GM21528 (cell line): ENCODE results near the gene RDX.
A peak's percentile ranks its signal among the peaks of the same experiment; 100 is the strongest.

ENCODE experiments used
- ATAC-seq: cut with Tn5 transposase; IDR thresholded peaks from one replicate; pipeline ENCODE4 v1.9.1; 2021; ENCODE audit warnings: mild to moderate bottlenecking, moderate library complexity; ENCODE audit not compliant: unreplicated experiment, low FRiP score

RDX gene

DNA sequence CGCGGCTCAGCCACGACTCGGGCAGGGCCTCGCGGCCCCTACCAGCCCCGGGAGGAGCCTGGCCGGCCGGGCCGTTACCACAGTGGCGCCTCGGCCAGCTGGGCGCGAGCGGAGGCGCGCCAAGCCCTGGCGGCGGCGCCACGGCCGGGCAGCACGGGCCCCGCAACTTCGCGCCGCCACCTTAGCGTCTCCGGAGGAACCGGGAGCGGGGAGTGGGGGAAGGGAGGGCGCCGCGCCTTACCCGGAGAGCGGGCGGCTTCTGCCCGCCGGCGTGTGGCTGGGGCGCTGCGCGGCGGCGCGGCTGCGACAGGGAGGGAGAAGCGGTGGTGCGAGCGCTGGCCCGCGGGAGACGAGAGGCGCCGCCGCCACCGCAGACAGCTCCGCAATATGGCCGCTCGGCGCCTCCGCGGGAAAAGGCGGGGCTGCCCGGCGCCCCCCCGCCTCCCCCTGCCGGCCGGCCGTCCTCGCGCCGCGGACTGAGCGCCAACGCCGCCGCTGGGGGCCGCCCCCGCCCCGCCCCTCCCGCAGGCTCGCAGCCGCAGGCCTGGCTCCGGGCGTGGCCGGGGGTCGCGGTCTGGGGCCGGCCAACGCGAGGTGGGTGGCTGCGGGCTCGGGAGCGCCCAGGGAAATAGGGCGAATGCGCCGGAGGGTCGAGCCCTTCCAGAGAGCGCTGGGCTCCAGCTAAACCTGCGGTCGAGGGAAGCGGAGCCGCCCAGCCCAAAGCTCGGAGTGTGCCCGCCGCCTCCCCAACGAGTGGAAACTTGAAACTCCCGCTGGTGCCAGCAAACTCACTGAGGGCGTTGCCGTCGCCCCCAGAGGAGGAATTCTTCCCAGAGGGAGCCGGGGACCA, at the start of gene RDX:
Gene RDX, minus strand, starts transcription at position 389 of the 850 bp plus-strand sequence. CDS start 16,922 bp downstream, outside the sequence.
- ATAC-seq = peak; percentile 73

DNA sequence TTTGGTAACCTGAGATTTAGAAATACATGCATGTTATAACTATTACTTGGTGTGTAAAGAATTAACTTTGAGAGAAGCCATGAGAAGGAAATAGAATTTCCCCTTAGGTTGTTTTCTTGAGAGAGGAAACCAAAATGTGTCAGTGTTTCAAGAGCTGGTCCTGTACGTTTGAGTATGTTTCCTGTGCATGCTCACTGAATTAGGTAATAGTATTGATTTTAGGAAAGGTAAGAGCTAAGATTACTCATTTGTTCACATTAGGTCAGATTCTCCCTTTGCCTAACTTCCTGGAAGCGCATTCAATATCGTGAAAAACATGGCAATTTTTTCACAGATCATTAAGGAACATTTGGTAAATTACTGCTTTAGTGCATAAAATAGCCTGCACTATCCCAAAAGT, 49.3 kb upstream of the RDX start:
- ATAC-seq = no peak

DNA sequence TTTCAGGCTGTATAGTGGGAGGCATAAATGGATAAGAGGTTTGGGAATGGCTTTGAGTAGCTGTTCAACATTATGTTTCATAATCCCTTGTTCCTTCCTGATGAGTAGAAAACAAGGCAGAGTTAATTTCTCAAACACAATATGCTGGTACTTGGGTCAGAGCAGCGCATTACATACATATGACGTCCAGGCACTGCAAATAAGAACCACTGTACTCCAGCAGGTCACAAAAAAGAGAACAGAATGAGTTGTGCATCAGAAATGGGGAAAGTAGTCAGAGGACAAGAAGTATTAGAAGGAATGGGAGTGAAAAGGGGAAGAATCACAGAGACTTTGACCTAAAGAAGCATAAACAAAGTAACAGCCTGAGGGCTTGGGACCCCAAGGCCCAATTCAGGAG, 44.0 kb upstream of the RDX start:
- no peak for ATAC-seq

DNA sequence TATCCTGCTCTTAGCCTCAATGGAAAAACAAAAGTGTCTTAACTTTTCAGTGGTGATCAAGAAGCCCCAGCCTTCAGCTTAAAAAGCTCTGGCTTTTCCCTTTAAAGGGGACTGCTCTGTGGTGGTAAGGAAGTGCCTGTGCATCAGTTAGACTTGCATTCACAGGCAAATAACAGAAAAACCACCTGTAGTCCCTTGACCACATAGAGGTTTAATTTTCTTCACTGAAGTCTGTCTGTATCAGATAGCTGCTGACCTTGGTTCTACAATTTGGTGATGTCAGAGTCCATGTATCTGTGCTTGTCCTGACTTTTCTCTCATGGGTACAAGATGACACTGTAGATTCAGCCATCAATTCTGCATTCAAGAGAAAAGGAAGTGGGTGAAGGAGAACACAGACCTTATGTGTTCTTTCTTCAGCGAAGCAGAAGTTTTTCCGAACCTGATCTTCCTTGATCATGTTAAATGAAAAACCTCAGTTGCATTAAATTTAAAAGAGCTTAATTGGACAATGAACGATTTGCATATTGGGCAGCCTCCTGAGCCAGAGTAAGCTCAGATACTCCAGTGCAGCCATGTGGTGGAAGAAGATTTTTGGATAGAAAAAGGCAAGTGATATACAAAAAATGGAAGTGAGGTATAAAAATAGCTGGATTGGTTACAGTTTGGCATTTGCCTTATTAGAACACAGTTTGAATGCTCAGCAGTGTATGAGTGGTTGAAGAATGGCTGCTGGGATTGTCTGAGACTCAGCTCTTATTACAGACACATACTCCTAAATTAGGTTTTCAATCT, 43.2 kb upstream of the RDX start:
- no peak for ATAC-seq

DNA sequence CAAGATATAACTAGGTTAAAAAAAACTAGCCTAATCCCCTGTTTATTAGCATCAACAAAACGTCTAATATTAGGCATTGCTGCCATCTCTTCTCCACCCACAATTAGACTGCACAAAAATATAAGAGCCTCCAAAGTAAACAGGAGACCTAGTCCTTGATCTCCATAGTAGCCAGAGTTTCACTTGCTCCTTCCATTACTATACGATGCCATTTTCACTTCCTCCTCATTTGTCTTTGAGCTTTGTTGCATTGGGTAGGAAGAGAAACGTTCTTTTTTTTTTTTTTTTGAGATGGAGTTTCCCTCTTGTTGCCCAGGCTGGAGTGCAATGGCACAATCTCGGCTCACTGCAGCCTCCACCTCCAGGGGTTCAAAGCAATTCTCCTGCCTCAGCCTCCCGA, 42.3 kb upstream of the RDX start:
- no peak for ATAC-seq

DNA sequence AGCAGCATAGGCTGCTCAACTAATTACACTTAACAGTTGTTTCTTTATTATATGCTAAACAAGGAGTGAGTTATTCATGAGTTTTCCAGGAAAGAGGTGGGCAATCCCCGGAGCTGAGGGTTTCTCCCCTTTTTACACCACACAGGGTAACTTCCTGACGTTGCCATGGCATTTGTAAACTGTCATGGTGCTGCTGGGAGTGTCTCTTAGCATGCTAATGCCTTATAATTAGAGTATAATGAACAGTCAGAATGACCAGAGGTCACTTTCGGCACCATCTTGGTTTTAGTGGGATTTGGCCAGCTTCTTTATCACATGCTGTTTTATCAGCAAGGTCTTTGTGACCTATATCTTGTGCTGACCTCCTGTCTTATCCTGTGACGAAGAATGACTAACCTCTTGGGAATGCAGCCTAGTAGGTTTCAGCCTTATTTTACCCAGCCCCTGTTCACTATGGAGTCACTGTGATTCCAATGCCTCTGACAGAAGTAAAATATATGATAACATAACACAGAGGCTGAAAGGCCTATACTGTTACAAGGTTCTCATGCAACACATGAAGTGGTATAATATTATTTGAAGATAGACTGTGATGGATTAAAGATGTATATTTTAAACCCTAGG, 41.3 kb upstream of the RDX start:
- ATAC-seq = no peak

DNA sequence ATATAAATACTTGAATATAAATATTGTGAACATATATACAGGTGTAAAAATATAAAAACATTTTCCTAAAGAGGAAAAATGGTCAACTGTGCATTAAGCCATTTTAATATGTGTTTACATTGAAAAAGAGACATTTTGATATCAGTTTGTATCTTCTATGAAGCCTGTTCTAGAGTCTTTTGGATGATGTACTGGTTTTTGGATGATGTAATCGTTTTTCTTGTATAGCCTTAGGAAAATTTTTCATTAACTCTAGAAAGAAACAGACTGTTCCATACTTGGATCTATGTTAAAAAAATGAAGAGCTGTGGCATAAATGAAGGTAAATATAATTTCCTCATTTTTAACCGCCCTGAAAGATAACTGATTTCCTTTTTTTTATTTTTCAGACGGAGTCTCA, 39.6 kb upstream of the RDX start:
- no peak for ATAC-seq

DNA sequence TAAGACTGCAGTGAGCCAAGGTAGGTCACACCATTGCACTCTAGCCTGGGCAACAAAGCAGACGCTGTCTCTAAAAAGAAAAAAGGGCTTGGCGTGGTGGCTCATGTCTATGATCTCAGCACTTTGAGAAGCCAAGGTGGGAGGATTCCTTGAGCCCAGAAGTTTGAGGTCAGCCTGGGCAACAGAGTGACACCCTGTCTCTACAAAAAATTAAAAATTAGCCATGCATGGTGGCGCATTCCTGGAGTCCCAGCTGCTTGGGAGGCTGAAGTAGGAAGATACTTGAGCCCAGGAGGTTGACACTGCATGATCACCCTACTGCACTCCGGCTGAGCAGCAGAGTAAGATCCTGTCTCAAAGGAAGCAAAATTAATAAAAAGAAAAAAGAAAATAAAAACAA, 38.9 kb upstream of the RDX start:
- no peak for ATAC-seq

DNA sequence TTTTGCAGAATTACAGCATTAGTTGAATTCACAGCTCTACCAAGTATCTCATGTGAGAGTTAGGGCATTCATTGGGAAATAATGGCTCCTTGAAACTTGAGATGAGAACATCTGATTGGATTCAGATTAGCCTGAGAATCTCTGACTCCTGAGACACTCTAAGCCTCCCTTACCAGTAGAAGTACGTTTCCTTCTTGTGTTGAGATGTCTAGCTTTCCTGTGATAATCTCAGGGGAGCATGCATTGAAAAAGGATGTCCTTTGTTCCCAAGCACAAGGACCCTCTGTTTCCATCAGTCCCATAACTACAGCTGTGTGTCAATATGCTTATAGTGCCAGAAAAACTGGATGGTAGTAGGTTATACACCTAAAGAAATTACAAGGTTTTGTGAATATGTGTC, 35.2 kb upstream of the RDX start:
- no peak for ATAC-seq

DNA sequence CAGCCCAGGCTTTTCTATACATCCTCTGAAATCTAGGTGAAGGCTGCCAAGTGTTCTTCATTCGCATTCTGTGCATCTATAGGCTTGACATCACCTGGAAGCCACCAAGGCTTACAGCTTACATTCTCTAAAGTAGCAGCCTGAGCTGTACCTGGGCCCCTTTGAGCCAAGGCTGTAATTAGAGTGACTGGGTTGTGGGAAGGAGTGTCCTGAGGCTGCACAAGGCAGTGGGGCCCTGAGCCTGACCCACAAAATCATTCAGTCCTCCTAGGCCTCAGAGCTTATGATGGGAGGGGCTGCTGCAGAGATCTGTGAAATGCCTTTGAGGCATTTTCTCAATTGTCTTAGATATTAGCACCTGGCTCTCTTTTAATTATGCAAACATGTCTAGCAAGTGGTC, 33.0 kb upstream of the RDX start:
- no peak for ATAC-seq

DNA sequence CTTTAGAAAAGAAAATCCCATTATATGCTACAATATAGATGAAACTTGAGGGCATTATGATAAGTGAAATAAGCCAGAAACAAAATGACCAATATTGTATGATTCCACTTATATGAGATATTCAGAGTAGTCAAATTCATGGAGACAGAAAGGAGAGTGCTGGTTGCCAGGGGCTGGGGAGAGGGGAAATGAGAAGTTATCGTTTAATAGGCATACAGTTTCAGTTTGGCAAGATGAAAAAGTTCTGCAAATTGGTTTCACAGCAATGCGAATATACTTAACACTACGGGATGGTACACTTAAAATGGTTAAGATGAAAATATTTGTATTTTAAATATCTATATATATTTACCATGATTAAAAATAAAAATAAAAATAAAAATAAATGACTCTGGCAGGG, 31.1 kb upstream of the RDX start:
- no peak for ATAC-seq

DNA sequence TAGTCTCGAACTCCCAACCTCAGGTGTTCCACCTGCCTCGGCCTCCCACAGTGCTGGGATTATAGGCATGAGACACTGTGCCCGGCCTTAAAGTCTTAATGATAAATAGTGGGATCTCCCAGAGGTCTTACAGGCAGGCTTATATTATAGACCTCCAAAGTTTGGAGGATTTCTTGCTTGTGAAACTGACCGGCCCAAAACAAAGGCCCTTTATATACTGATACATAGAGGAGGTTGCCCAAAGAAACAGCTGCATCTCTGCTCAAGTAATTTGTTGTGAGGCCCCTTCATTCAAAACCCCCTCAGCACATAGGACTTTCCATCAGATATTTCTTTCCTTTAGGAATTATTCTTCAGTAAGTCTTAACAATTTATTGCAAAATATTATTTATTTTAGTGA, 27.4 kb upstream of the RDX start:
- ATAC-seq = no peak

DNA sequence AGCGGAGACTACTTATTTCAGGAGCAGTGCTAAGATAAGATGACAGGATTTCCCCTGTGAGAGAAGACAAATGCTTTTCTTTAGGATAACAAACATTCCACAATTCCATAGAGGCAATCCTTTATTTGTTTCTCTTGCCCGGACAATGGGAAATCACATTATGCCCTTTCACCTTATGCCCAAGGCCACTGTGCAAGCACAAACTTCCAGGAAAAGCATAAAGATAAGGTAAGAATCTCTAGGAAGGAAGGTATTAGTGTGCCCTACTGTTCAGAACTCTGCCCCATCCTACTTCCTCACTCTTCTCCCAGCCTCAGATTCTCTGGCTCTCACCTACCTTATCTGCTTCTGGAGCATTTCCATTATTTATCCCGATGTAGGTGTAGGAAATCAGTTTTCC, 23.1 kb upstream of the RDX start:
- ATAC-seq = no peak

DNA sequence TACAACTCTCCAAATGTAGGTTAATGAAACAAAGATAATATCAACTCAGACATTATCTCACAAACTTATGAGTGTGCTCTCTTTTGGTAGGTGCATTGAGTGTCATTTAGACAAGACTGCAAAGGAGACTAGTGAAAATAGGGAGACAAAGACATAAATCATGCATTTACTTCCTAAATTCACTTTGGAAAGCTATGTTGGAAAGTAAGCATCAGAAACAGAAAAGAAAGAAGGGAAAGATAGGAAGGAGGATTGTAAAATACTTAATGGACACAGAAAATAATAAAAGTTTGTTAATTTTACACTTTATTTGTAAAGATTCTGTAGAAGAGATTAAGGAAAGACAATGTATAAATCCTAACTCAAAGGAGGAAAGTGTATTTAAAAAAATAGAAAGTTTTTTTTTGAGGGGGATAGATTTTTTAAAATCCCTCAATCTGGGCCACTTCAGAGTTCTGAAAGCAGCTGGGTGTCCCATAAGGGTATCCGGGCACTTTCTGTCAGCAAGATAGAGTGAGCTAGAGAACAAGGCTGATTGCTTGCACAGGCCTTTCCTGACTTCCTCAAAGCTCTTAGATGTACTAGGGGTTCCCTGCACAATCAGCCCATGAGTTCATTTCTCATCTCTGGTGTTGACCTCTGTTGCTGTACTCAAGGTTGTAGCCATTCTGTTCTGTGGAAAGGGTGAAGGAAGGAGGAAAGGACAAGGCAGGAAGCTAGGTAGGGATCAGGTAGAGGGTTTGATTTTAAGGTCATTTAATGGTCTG, 22.4 kb upstream of the RDX start:
- no peak for ATAC-seq

DNA sequence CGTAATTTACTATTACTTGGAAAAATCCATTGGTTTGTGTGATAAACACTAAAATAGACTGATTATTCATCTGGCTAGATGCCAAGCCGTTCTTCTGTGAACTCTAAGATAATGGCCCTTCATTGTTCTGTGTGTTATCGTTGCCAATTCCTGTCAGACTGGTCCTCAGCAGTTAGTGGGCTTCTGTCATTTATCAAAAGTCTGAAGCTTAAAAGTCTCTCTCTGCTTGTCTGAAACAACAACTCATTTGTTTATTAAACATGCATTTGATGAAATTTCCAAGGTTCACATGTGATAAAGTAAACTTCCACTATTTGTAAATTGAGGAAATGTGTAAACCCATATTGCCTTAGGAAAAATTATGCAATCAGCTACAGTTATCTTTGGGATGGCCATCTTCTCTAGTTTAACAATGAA, 21.1 kb upstream of the RDX start:
- no peak for ATAC-seq

DNA sequence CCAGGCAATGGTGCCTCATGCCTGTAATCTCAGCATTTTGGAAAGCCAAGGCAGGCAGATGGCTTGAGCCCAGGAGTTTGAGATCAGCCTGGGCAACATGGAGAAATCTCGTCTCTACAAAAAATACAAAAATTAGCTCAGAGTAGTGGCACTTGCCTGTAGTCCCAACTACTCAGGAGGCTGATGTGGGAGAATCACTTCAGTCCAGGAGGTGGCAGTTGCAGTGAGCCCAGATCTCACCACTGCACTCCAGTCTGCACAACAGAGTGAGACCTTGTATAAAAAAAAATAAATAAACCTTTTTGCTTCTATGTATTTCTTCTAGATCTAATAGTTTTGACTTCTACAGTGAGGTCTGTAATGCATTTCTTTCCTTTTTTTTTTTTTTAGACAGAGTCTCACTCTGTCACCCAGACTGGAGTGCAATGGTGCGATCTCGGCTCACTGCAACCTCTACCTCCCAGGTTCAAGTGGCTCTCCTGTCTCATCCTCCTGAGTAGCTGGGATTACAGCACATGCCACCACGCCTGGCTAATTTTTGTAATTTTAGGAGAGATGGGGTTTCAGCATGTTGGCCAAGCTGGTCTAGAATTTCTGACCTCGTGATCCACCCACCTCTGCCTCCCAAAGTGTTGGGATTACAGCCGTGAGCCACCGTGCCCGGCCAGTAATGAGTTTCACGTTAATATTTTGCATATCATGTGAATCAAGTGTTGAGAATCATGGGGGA, 18.1 kb upstream of the RDX start:
- ATAC-seq = no peak

DNA sequence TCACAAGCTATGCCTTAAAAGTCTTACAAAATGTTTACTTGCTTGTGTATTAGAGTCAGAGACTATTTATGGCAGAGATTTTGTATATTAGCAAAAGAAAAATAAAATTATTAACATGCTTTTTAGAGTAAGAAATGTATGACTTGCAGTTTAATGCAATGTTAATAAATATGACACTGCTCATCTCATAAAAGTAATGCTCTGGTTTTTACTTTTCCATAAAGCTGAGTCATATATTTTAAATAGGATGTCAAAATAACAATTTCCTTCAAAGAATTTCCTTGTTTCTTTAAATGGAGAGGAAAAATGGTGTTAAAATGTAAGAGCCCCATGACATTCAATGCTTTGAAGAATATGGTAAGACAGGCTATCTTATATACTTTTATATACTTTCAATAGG, 16.3 kb upstream of the RDX start:
- no peak for ATAC-seq

DNA sequence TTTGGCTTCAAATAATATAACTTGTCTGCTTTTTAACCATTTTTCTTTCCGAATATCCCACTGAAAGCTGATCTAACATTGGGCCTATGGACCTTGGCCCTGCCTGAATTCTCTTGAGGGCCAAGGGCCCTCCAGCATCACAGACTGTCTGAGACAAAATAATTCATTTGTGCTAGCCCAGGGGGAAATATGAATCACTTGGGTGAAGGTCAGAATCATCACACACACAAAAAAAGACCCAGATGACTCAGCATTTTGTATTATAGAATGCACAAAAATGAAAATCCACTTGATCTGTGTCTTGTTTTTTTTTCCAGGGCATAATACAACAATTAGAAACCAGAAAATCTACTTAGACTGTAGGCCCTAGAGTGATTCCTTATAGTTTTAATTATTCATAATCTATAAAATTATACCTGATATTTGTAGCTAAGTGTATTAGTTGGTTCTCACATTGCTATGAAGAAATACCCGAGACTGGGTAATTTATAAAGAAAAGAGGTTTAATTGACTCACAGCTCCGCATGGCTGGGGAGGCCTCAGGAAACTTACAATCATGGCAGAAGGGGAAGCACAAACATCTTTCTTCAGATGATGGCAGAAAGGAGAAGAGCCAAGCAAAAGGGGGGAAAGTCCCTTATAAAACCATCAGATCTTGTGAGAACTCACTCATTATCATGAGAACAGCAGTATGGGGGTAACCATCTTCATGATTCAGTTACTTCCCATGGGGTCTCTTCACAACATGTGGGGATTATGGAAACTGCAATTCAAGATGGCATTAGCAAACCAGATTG, 15.6 kb upstream of the RDX start:
- ATAC-seq = no peak

DNA sequence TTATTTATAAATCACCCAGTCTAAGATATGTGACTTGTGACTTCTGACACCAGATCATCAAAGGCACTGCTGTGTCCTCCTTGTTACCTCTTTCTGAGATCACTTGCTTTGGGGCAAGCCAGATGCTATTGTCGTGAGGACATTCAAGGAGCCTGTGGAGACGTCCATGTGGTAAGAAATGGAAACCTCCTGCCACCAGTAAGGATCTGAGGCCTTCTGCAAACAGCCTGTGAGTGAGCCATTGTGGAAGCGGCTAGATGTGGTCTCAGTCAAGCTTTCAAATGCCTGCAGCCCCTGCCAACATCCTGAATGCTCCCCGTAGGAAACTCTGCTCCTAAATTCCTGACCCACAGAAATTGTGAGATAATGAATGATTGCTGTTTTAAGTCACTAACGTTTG, 11.7 kb upstream of the RDX start:
- ATAC-seq = no peak
